ENCODE data around the gene METAP1D. TPM values are rescaled to one million over a fixed set of nuclear protein-coding genes. Genes with fewer than 3 reads are reported as not detected.

Gene METAP1D
- total RNA-seq, 5 donors from 2014 or later (not counting 1 experiment from before 2014, with no cell fraction given), result 7.6 to 11.4 (median 10.1) TPM

GRCh38 chr2:172048508-172049503 is 49.1 kb downstream of the METAP1D start:
- no peak overlapping the region for H3K27ac Mint-ChIP-seq
- ChIA-PET CTCF (interaction anchor here in 1 of 2 donors (0.6 kb wide), 2 partner anchors 24 to 1894 kb away, joined by 3 read pairs; no protein-coding TSS in a partner anchor), POLR2A (no interaction called here)
- Histone ChIP-seq H3K36me3 (ENCODE audit: control insufficient read depth in 2 of 2, extremely low read depth in 1 of 2, insufficient read depth in 1 of 2, low read length in 1 of 2) (no peaks in the 10 kb centered on the region), H3K27ac (ENCODE audit: low read length) (no peak overlapping the region), H3K9me3 (no peaks in the 10 kb centered on the region), H3K4me3 (ENCODE audit: control insufficient read depth in 1 of 2, extremely low read depth in 1 of 2, low read length in 1 of 2) (no peak overlapping the region), H3K27me3 (replicated peaks in 1 of 2; ENCODE audit: control insufficient read depth in 2 of 2, extremely low read depth in 1 of 2, insufficient read depth in 2 of 2, low read length in 1 of 2) (no peaks in the 10 kb centered on the region), H3K4me1 (ENCODE audit: control insufficient read depth in 1 of 2, extremely low read depth in 1 of 2, insufficient read depth in 2 of 2, low read length in 2 of 2) (no peaks in the 10 kb centered on the region)
- WGBS (ENCODE audit: insufficient coverage), result 100% methylated on average over 2 of the region's 6 CpGs
- no peak overlapping the region for H3K4me3 Mint-ChIP-seq
- no peaks in the 10 kb centered on the region for H3K27me3 Mint-ChIP-seq
- no peaks in the 10 kb centered on the region for H3K9me3 Mint-ChIP-seq
- DNase-seq, result no peak
- no peaks in the 10 kb centered on the region for H3K36me3 Mint-ChIP-seq
- no peak for ATAC-seq (replicated peaks in 1 of 4)
- peaks cover 0 to 4% (median 3%) of the 10 kb centered on the region in 3 donors for H3K4me1 Mint-ChIP-seq

DNA sequence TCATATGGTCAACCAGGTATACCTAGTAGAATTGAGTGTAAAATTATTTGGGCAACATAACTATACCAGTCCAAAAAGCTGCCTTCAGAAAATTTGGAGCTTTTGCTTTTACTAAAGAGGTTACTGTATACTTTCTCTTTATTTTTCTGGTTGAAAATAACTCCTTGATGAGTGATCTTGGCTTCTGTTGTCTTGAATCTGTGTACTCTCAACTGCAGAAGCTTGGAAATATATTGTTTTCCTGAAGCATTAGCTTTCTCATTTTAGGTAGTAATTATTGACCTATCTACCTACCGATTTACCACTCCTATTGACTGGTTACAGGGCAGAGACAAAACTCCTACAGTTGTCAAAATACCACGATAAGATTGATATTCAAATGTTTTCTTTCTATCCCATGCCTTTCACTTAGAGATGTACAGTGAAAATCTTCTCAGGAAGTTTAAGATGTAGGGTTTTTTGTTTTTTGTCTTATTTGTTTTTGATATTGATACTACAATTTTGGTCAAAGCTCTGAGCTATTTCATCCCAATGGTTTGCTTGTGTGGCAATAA is 49.9 kb downstream of the METAP1D start:
- ChIA-PET CTCF (interaction anchor here in 1 of 2 donors (0.6 kb wide), 1 partner anchor 1895 kb away, joined by 3 read pairs; no protein-coding TSS in a partner anchor), POLR2A (no interaction called here)
- H3K27ac ChIP-seq (ENCODE audit: low read length), result no peak overlapping the region
- no peak overlapping the region for H3K4me3 ChIP-seq (ENCODE audit: control insufficient read depth in 1 of 2, extremely low read depth in 1 of 2, low read length in 1 of 2)
- Mint-ChIP-seq H3K4me3 (no peak overlapping the region), H3K4me1 (peaks cover 0 to 4% (median 3%) of the 10 kb centered on the region in 3 donors), H3K36me3 (no peaks in the 10 kb centered on the region), H3K27me3 (no peaks in the 10 kb centered on the region), H3K9me3 (no peaks in the 10 kb centered on the region), H3K27ac (no peak overlapping the region)
- H3K27me3 ChIP-seq (replicated peaks in 1 of 2; ENCODE audit: control insufficient read depth in 2 of 2, extremely low read depth in 1 of 2, insufficient read depth in 2 of 2, low read length in 1 of 2), result no peaks in the 10 kb centered on the region
- no CpG with 5 or more reads among the region's 2 CpGs for WGBS (ENCODE audit: insufficient coverage)
- H3K4me1 ChIP-seq (ENCODE audit: control insufficient read depth in 1 of 2, extremely low read depth in 1 of 2, insufficient read depth in 2 of 2, low read length in 2 of 2), result no peaks in the 10 kb centered on the region
- H3K36me3 ChIP-seq (ENCODE audit: control insufficient read depth in 2 of 2, extremely low read depth in 1 of 2, insufficient read depth in 1 of 2, low read length in 1 of 2), result no peaks in the 10 kb centered on the region
- H3K9me3 ChIP-seq, result no peaks in the 10 kb centered on the region
- DNase-seq (no peak), ATAC-seq (replicated peaks in 1 of 4) (no peak)

DNA sequence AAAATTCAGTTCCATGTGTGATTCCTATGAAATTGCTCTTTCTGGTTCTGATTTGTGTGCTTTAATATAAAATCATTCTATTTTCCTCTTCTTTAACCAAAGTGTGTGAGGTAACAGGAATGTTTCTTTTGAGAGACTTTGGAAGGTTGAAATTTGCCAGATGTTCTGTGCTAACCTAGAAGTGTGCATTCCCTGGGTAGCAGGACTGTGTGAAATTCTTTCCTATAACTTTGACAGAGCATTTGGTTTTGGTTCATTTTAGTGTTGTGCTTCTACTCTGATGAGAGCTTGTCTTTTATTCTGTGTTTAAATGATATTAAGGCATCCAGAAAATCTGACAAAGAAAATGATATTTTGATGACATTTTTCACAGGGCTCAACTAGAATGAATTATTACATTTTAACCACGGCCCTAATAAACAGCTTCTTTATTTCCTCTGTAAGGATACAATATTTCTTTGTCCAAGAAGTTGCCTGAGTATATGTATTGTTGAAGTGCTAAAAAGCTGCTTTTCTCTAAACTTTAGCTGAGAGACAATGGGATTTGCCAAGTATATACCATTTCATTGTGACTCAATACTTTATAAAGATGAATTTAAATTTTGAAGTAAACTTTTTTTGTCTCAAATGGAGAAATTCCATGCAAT is 50.8 kb downstream of the METAP1D start:
- POLR2A ChIA-PET, result no interaction called here
- no peaks in the 10 kb centered on the region for H3K36me3 Mint-ChIP-seq

DNA sequence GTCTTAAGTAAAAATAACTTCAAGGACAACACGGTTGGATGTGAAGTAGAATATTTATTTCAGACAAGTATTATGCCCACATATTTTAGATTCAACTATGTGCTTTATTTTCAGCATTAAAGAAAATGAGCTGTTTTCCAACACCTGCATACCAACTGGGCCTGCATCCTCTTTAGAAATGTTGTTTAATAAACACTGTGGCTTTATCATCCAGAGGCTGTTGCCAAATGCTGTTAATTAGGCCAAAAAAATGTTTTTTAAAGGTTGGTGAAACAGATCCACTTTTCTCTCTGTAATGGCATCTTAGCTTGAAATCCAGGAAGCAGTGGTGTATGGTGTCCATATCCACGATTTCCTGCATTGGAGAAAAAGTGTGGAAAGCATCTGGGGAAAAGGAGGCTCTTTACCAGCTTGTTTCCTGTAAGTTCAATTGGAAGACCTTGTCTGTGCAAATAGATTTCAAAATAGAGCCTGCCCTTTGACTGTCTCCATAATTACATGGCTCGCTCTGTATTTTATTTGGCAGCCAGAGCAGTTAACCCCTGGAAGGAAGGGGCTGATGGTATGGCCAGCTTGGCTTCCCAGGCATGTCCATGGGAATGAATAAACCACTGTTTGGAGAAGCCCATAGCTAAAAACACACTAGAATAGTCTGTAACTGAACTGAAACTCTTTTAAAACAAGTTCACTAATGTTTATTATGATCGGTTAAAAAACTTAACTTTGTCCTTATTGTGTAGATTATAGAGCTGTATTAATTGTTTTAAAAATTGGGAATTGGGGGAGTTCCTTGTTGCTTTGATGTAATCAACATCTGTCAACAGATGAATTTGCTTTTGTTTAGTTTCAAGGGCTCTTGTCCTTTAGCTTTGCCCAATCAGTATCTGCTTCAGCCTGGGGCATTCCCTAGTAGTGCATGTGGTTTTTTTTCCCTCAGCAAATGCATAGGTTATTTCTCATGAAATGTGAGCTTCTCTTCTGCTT is 52.5 kb downstream of the METAP1D start:
- Histone ChIP-seq H3K36me3 (ENCODE audit: control insufficient read depth in 2 of 2, extremely low read depth in 1 of 2, insufficient read depth in 1 of 2, low read length in 1 of 2) (no peaks in the 10 kb centered on the region), H3K27ac (ENCODE audit: low read length) (no peak overlapping the region), H3K9me3 (no peaks in the 10 kb centered on the region), H3K4me1 (ENCODE audit: control insufficient read depth in 1 of 2, extremely low read depth in 1 of 2, insufficient read depth in 2 of 2, low read length in 2 of 2) (no peaks in the 10 kb centered on the region), H3K27me3 (replicated peaks in 1 of 2; ENCODE audit: control insufficient read depth in 2 of 2, extremely low read depth in 1 of 2, insufficient read depth in 2 of 2, low read length in 1 of 2) (no peaks in the 10 kb centered on the region), H3K4me3 (ENCODE audit: control insufficient read depth in 1 of 2, extremely low read depth in 1 of 2, low read length in 1 of 2) (no peak overlapping the region)
- H3K9me3 Mint-ChIP-seq, result no peaks in the 10 kb centered on the region
- no peak overlapping the region for H3K4me3 Mint-ChIP-seq
- 92% methylated on average over 1 of the region's 4 CpGs for WGBS (ENCODE audit: insufficient coverage)
- no peaks in the 10 kb centered on the region for H3K4me1 Mint-ChIP-seq
- DNase-seq (no peak), ATAC-seq (replicated peaks in 1 of 4) (no peak)
- ChIA-PET POLR2A (interaction anchor here in 1 of 2 donors (0.6 kb wide), 1 partner anchor 1299 kb away, joined by 3 read pairs; no protein-coding TSS in a partner anchor), CTCF (no interaction called here)
- H3K27ac Mint-ChIP-seq, result no peak overlapping the region
- H3K27me3 Mint-ChIP-seq, result no peaks in the 10 kb centered on the region
- H3K36me3 Mint-ChIP-seq, result no peaks in the 10 kb centered on the region

More for the DNA sequence above, 50.8 kb downstream of the METAP1D start:
- no peak overlapping the region for H3K27ac ChIP-seq (ENCODE audit: low read length)
- H3K4me1 ChIP-seq (ENCODE audit: control insufficient read depth in 1 of 2, extremely low read depth in 1 of 2, insufficient read depth in 2 of 2, low read length in 2 of 2), result no peaks in the 10 kb centered on the region
- Mint-ChIP-seq H3K4me3 (no peak overlapping the region), H3K4me1 (peaks cover 0 to 4% (median 3%) of the 10 kb centered on the region in 3 donors), H3K27ac (no peak overlapping the region), H3K27me3 (no peaks in the 10 kb centered on the region), H3K9me3 (no peaks in the 10 kb centered on the region)
- H3K36me3 ChIP-seq (ENCODE audit: control insufficient read depth in 2 of 2, extremely low read depth in 1 of 2, insufficient read depth in 1 of 2, low read length in 1 of 2), result no peaks in the 10 kb centered on the region
- CTCF ChIA-PET, result interaction anchor here (0.6 to 1.0 kb wide), 3 partner anchors 304 to 1320 kb away, joined by 3 to 4 read pairs (median 3); partner anchors contain the start of gene ITGA6 (in 1 of the 2)
- no peak overlapping the region for H3K4me3 ChIP-seq (ENCODE audit: control insufficient read depth in 1 of 2, extremely low read depth in 1 of 2, low read length in 1 of 2)
- no peak for DNase-seq
- no CpG with 5 or more reads among the region's 1 CpG for WGBS (ENCODE audit: insufficient coverage)
- H3K27me3 ChIP-seq (replicated peaks in 1 of 2; ENCODE audit: control insufficient read depth in 2 of 2, extremely low read depth in 1 of 2, insufficient read depth in 2 of 2, low read length in 1 of 2), result no peaks in the 10 kb centered on the region
- H3K9me3 ChIP-seq, result no peaks in the 10 kb centered on the region
- ATAC-seq (replicated peaks in 1 of 4), result no peak

- no peak overlapping the region for H3K4me3 Mint-ChIP-seq
- no peaks in the 10 kb centered on the region for H3K9me3 Mint-ChIP-seq
- no peaks in the 10 kb centered on the region for H3K9me3 ChIP-seq
- H3K36me3 Mint-ChIP-seq, result no peaks in the 10 kb centered on the region
- no peak overlapping the region for H3K27ac ChIP-seq (ENCODE audit: low read length)
- no peaks in the 10 kb centered on the region for H3K4me1 ChIP-seq (ENCODE audit: control insufficient read depth in 1 of 2, extremely low read depth in 1 of 2, insufficient read depth in 2 of 2, low read length in 2 of 2)
- H3K36me3 ChIP-seq (ENCODE audit: control insufficient read depth in 2 of 2, extremely low read depth in 1 of 2, insufficient read depth in 1 of 2, low read length in 1 of 2), result no peaks in the 10 kb centered on the region
- no peaks in the 10 kb centered on the region for H3K27me3 ChIP-seq (replicated peaks in 1 of 2; ENCODE audit: control insufficient read depth in 2 of 2, extremely low read depth in 1 of 2, insufficient read depth in 2 of 2, low read length in 1 of 2)
- ATAC-seq (replicated peaks in 1 of 4) (no peak), DNase-seq (no peak)
- H3K4me1 Mint-ChIP-seq, result no peaks in the 10 kb centered on the region
- 100% methylated on average over 1 of the region's 1 CpG for WGBS (ENCODE audit: insufficient coverage)
- ChIA-PET CTCF (no interaction called here), POLR2A (no interaction called here)
- H3K27ac Mint-ChIP-seq, result no peak overlapping the region
- no peaks in the 10 kb centered on the region for H3K27me3 Mint-ChIP-seq
- no peak overlapping the region for H3K4me3 ChIP-seq (ENCODE audit: control insufficient read depth in 1 of 2, extremely low read depth in 1 of 2, low read length in 1 of 2)
Measured at GRCh38 chr2:172053486-172053885, 53.7 kb downstream of the METAP1D start.

All from T-cell (primary cell).